HCT116 (cell line): ENCODE results near the gene CPOX.
A peak's percentile ranks its signal among the peaks of the same experiment; 100 is the strongest.

Source experiments
- CBX3 ChIP-seq: IDR thresholded peaks from 2 replicates; pipeline ENCODE4 v1.6.1; 2012; ENCODE audit warnings: low read depth
- EZH2phosphoT487 ChIP-seq: fragments of 200-600 bp; IDR thresholded peaks from 2 replicates; pipeline ENCODE4 v1.6.1; 2018; ENCODE audit warnings: antibody characterized with exemption, borderline replicate concordance
- POLR2A ChIP-seq: IDR thresholded peaks from 2 replicates; pipeline ENCODE4 v1.7.0; 2011; ENCODE audit warnings: borderline replicate concordance; ENCODE audit not compliant: insufficient read depth, insufficient read length; ENCODE audit errors: extremely low read depth
- RAD21 ChIP-seq: IDR thresholded peaks from 2 replicates; pipeline ENCODE4 v1.6.1; 2012; ENCODE audit warnings: low read depth, mild to moderate bottlenecking
- TF ChIP-seq, protein P1 (sequence below), 3 experiments: fragments of 200-600 bp in 1 of 3; sonication (generic) in 1 of 3; IDR thresholded peaks in 2 of 3; conservative IDR thresholded peaks in 1 of 3; 2 replicates each; pipeline ENCODE4 v1.5.1; 2012 to 2017; ENCODE audit warnings: low read depth in 2 of 3, low read length in 2 of 3, antibody characterized with exemption in 1 of 3, borderline replicate concordance in 1 of 3, control low read depth in 1 of 3, mild to moderate bottlenecking in 1 of 3, mixed read lengths in 1 of 3, mixed run types in 1 of 3, moderate library complexity in 1 of 3; ENCODE audit not compliant: insufficient read depth in 1 of 3
- TF ChIP-seq, protein P2 (sequence below): IDR thresholded peaks from 2 replicates; pipeline ENCODE4 v1.6.1; 2011; ENCODE audit warnings: mild to moderate bottlenecking, low read length, moderate library complexity; ENCODE audit not compliant: insufficient replicate concordance; ENCODE audit errors: extremely low read depth

DNA sequence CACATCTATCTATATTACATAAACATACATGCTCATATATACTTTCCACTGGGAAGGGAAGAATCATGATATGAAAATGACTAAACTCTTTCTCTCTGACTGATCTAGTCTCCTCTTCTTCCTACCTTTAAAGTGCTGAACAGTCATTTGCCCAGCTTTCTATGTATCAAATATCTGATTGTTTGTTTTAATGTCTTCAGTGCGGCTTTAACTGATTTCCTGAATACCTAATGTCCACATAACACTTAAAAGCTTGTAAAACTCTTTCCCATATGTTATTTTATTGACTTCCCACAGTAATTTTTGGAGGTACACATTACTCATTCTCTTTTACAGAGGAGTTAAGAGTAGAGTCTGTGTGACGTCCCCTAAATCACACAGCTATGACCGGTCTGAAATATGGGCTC, 28.2 kb downstream of the CPOX start:
- TF ChIP-seq, protein P1, sequence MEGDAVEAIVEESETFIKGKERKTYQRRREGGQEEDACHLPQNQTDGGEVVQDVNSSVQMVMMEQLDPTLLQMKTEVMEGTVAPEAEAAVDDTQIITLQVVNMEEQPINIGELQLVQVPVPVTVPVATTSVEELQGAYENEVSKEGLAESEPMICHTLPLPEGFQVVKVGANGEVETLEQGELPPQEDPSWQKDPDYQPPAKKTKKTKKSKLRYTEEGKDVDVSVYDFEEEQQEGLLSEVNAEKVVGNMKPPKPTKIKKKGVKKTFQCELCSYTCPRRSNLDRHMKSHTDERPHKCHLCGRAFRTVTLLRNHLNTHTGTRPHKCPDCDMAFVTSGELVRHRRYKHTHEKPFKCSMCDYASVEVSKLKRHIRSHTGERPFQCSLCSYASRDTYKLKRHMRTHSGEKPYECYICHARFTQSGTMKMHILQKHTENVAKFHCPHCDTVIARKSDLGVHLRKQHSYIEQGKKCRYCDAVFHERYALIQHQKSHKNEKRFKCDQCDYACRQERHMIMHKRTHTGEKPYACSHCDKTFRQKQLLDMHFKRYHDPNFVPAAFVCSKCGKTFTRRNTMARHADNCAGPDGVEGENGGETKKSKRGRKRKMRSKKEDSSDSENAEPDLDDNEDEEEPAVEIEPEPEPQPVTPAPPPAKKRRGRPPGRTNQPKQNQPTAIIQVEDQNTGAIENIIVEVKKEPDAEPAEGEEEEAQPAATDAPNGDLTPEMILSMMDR (IDR thresholded peaks at IDR 0.05 in 2 of 3, conservative IDR thresholded peaks at IDR 0.05 in 1 of 3; ENCODE audit: borderline replicate concordance in 1 of 3, insufficient read depth in 1 of 3, low read depth in 2 of 3, low read length in 2 of 3): 0 out of 6 replicates have a peak, but pooled peaks of 1 of the 3 experiments have one; percentile 1
- no peak for TF ChIP-seq POLR2A
- 0 out of 2 replicates have a peak, but pooled peaks have one; percentile 18 for TF ChIP-seq CBX3
- TF ChIP-seq, protein P2, sequence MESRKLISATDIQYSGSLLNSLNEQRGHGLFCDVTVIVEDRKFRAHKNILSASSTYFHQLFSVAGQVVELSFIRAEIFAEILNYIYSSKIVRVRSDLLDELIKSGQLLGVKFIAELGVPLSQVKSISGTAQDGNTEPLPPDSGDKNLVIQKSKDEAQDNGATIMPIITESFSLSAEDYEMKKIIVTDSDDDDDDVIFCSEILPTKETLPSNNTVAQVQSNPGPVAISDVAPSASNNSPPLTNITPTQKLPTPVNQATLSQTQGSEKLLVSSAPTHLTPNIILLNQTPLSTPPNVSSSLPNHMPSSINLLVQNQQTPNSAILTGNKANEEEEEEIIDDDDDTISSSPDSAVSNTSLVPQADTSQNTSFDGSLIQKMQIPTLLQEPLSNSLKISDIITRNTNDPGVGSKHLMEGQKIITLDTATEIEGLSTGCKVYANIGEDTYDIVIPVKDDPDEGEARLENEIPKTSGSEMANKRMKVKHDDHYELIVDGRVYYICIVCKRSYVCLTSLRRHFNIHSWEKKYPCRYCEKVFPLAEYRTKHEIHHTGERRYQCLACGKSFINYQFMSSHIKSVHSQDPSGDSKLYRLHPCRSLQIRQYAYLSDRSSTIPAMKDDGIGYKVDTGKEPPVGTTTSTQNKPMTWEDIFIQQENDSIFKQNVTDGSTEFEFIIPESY: no peak
- no peak for TF ChIP-seq RAD21
- no peak for TF ChIP-seq EZH2phosphoT487
